Activated CD8-positive, alpha-beta memory T cell treated with anti-CD3 and anti-CD28 coated beads, Interleukin-2, amount 10 ng/mL, durations not matched to agents 7 days and 5 days (primary cell): Measurements from ENCODE around the gene RARS2. TPM values are rescaled to one million over a fixed set of nuclear protein-coding genes. Genes with fewer than 3 reads are reported as not detected.
A peak's percentile ranks its signal among the peaks of the same experiment; 100 is the strongest.
"Not testable (repeated sequence)": the region's sequence is repeated elsewhere in the genome, so short reads cannot be mapped to it uniquely, and the experiment has no call there.

ENCODE experiments used
- ATAC-seq: fragments of 150-1000 bp; cut with Tn5 transposase; one replicate; pipeline ENCODE4 v1.10.0; 2021; ENCODE audit warnings: moderate library complexity
- CTCF ChIA-PET: fragments of 350-600 bp; sonication (Branson Sonifier 250); formaldehyde crosslinking; loops from one replicate; lab custom pipeline; 2021; ENCODE audit warnings: antibody characterized with exemption; lab: Charles Lee
- DNase-seq: peaks from one replicate; pipeline ENCODE4 v3.0.0-alpha.2; 2020
- H3K27ac Mint-ChIP-seq: one replicate; pipeline ENCODE4 v1.8.0; 2021; ENCODE audit warnings: mild to moderate bottlenecking, mixed read lengths
- H3K27me3 Mint-ChIP-seq: one replicate; pipeline ENCODE4 v1.8.0; 2021; ENCODE audit warnings: mixed read lengths
- H3K36me3 Mint-ChIP-seq: one replicate; pipeline ENCODE4 v1.8.0; 2021; ENCODE audit warnings: mild to moderate bottlenecking, mixed read lengths
- H3K4me1 Mint-ChIP-seq: one replicate; pipeline ENCODE4 v1.8.0; 2021; ENCODE audit warnings: mixed read lengths
- H3K4me3 Mint-ChIP-seq: one replicate; pipeline ENCODE4 v1.8.0; 2021; ENCODE audit warnings: mild to moderate bottlenecking, moderate library complexity, mixed read lengths
- H3K9me3 Mint-ChIP-seq: one replicate; pipeline ENCODE4 v1.8.0; 2022; ENCODE audit warnings: low read depth, mixed read lengths
- total RNA-seq, 2 experiments: library from RNA; stranded (reverse); gene quantifications; one replicate each; pipeline ENCODE4 v1.2.3, GENCODE V29; 2021

The RARS2 gene
- 10 to 100 TPM; 22.1 to 22.7 TPM for total RNA-seq

DNA sequence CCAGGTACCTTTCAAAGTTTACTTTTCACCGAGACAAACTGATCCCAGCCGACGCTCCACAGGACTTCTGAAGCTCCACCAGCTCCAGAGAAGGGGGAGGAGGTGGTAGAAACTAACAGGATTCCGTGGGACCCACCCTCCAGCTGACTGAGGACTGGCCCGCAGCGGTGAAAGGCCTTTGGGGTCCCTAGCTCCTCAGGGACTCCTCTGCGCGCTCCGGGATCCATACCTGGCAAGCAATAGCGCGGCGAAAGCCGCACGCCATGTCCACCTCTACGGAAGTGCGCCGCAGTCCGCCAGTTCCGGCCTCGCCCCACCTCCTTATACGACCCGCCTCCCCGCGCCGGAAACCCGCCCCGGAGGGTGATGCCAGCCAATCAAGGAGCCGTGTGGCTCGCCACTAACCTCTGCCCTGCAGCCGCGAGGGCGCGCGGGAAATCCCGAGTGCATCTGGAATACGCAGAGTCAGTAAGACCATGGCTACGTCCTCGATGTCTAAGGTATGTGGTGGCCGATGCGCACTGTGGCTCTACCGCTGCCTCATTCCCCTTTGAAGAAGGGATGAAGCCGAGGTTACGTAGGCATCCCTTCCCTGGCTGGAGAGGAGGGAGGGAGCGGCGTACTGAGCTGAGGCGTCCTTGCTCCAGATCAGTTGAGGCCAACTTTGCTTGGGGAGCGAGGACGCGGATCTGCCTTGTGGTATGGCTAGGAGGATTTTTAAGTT is at the start of gene RARS2, which contains the start of gene ORC3:
RARS2 (minus strand) TSS at position 295 of the 724 bp plus-strand sequence; CDS start at position 265, 30 bp downstream.
ORC3 (plus strand) TSS at position 443 of the 724 bp plus-strand sequence; CDS start at position 477, 34 bp downstream.
- DNase-seq (peak; percentile 97), ATAC-seq (peak; percentile 99)
- Mint-ChIP-seq H3K36me3 (peaks cover 20% of the 10 kb centered on the region), H3K4me3 (peak within 1 kb of the TSS; percentile 89), H3K27ac (peak within 1 kb of the TSS; percentile 86), H3K27me3 (no peaks in the 10 kb centered on the region), H3K9me3 (peaks cover 2% of the 10 kb centered on the region), H3K4me1 (peaks cover 42% of the 10 kb centered on the region)
- CTCF ChIA-PET = interaction anchor here (1.0 kb wide), 1 partner anchor 46 kb away, joined by 3 read pairs; no protein-coding TSS in a partner anchor

GRCh38 chr6:87639373-87639772 is 49.6 kb upstream of the RARS2 start:
- ATAC-seq (no peak), DNase-seq (no peak)
- no peak overlapping the region for H3K4me3 Mint-ChIP-seq
- H3K27me3 Mint-ChIP-seq = no peaks in the 10 kb centered on the region
- H3K9me3 Mint-ChIP-seq = no peaks in the 10 kb centered on the region
- CTCF ChIA-PET = no interaction called here
- no peak overlapping the region for H3K27ac Mint-ChIP-seq
- peaks cover 6% of the 10 kb centered on the region for H3K4me1 Mint-ChIP-seq
- H3K36me3 Mint-ChIP-seq = peaks cover 31% of the 10 kb centered on the region

DNA sequence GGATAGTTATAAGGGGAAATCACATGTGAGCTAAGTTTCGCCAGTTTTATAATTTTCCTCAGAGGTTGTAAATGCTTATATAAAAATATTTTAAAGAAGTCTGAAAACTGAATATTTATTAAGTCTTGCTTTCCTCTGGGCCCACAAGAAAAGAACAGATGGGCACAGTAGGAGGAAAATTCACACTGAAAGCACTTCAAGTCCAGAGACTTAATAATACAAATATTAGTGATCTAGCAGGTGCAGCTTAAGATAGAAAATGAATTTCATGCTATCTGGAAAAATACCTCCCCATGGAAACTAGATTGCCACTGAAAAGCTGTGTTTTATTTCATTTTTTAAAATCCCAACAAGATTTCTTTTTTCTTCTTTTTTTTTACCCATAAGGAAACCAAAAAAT is 47.3 kb upstream of the RARS2 start:
- Mint-ChIP-seq H3K27ac (no peak overlapping the region), H3K36me3 (peaks cover 41% of the 10 kb centered on the region), H3K4me1 (peaks cover 11% of the 10 kb centered on the region), H3K9me3 (no peaks in the 10 kb centered on the region), H3K4me3 (no peak overlapping the region), H3K27me3 (no peaks in the 10 kb centered on the region)
- DNase-seq = no peak
- CTCF ChIA-PET = interaction anchor here (1.4 kb wide), 1 partner anchor 8 kb away, joined by 4 read pairs; no protein-coding TSS in a partner anchor
- no peak for ATAC-seq

- ATAC-seq (no peak), DNase-seq (no peak)
- H3K9me3 Mint-ChIP-seq = no peaks in the 10 kb centered on the region
- CTCF ChIA-PET = interaction anchor here (1.4 kb wide), 1 partner anchor 9 kb away, joined by 4 read pairs; no protein-coding TSS in a partner anchor
- no peak overlapping the region for H3K4me3 Mint-ChIP-seq
- no peaks in the 10 kb centered on the region for H3K27me3 Mint-ChIP-seq
- H3K36me3 Mint-ChIP-seq = peaks cover 41% of the 10 kb centered on the region
- no peak overlapping the region for H3K27ac Mint-ChIP-seq
- H3K4me1 Mint-ChIP-seq = peaks cover 9% of the 10 kb centered on the region
Observed at GRCh38 chr6:87636315-87636714, 46.5 kb upstream of the RARS2 start.

- no peak overlapping the region for H3K27ac Mint-ChIP-seq
- DNase-seq (no peak), ATAC-seq (no peak)
- peaks cover 4% of the 10 kb centered on the region for H3K4me1 Mint-ChIP-seq
- H3K27me3 Mint-ChIP-seq = no peaks in the 10 kb centered on the region
- CTCF ChIA-PET = no interaction called here
- H3K4me3 Mint-ChIP-seq = no peak overlapping the region
- H3K9me3 Mint-ChIP-seq = no peaks in the 10 kb centered on the region
- H3K36me3 Mint-ChIP-seq = peaks cover 43% of the 10 kb centered on the region
Observed at GRCh38 chr6:87633851-87634250, 44.1 kb upstream of the RARS2 start.

GRCh38 chr6:87630746-87631145 is 41.0 kb upstream of the RARS2 start:
- Mint-ChIP-seq H3K4me3 (no peak overlapping the region), H3K27ac (no peak overlapping the region), H3K4me1 (peaks cover 4% of the 10 kb centered on the region), H3K27me3 (no peaks in the 10 kb centered on the region), H3K36me3 (peaks cover 30% of the 10 kb centered on the region), H3K9me3 (no peaks in the 10 kb centered on the region)
- no peak for DNase-seq
- CTCF ChIA-PET = interaction anchor here (1.6 kb wide), 1 partner anchor 10 kb away, joined by 3 read pairs; no protein-coding TSS in a partner anchor
- no peak for ATAC-seq

GRCh38 chr6:87628881-87629280 is 39.1 kb upstream of the RARS2 start:
- Mint-ChIP-seq H3K4me3 (no peak overlapping the region), H3K4me1 (peaks cover 4% of the 10 kb centered on the region), H3K36me3 (peaks cover 34% of the 10 kb centered on the region), H3K9me3 (no peaks in the 10 kb centered on the region), H3K27me3 (no peaks in the 10 kb centered on the region), H3K27ac (no peak overlapping the region)
- DNase-seq = no peak
- CTCF ChIA-PET = no interaction called here
- ATAC-seq = no peak

DNA sequence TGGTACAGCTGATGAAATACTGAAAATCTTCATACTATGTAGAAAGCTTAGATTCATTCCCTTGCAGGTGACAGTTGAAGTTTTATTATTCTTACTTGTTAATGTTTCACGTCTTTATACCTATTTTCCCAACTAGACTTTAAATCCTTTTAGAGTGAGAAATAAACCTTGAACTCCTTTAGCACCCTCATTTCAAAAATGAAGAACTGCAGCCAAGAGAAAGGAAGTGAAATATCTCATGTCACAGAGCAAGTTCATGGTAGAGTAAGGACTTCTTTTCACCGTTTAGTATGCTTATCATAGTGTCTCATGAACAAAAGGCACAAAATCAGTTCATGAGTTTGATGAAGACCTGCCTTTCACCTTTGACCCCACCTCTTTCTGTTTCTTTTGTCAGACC is 38.6 kb upstream of the RARS2 start:
- Mint-ChIP-seq H3K27me3 (no peaks in the 10 kb centered on the region), H3K9me3 (no peaks in the 10 kb centered on the region), H3K36me3 (peaks cover 35% of the 10 kb centered on the region), H3K4me1 (peaks cover 4% of the 10 kb centered on the region), H3K27ac (no peak overlapping the region), H3K4me3 (no peak overlapping the region)
- no peak for ATAC-seq
- no peak for DNase-seq
- CTCF ChIA-PET = interaction anchor here (1.4 kb wide), 1 partner anchor 12 kb away, joined by 4 read pairs; no protein-coding TSS in a partner anchor

GRCh38 chr6:87623248-87623647 is 33.5 kb upstream of the RARS2 start:
- no peak for ATAC-seq
- H3K9me3 Mint-ChIP-seq = no peaks in the 10 kb centered on the region
- peaks cover 36% of the 10 kb centered on the region for H3K36me3 Mint-ChIP-seq
- CTCF ChIA-PET = no interaction called here
- H3K4me3 Mint-ChIP-seq = no peak overlapping the region
- H3K27ac Mint-ChIP-seq = no peak overlapping the region
- no peaks in the 10 kb centered on the region for H3K27me3 Mint-ChIP-seq
- no peak for DNase-seq
- peaks cover 10% of the 10 kb centered on the region for H3K4me1 Mint-ChIP-seq

DNA sequence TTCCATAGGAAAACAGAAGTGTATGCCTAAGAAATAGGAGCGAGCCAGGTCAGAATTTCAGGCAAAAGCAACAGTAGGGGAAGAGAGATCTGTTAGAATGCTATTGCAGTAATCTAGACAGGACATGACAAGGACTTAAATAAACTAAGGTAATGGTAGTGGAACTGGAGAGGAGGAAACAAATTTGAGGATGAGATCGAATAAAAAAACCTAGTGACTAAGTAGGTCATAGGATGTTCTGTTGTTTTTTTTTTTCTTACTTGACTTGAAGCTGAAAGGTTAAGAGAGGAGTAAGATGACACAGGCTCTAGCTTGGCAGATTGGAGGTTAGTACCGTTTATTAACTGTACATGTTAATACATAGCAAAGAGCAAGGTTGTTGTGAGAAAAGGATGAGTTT is 28.7 kb upstream of the RARS2 start:
- Mint-ChIP-seq H3K36me3 (peaks cover 39% of the 10 kb centered on the region), H3K27ac (no peak overlapping the region), H3K9me3 (no peaks in the 10 kb centered on the region), H3K27me3 (no peaks in the 10 kb centered on the region), H3K4me3 (no peak overlapping the region), H3K4me1 (peaks cover 10% of the 10 kb centered on the region)
- CTCF ChIA-PET = no interaction called here
- no peak for ATAC-seq
- no peak for DNase-seq

DNA sequence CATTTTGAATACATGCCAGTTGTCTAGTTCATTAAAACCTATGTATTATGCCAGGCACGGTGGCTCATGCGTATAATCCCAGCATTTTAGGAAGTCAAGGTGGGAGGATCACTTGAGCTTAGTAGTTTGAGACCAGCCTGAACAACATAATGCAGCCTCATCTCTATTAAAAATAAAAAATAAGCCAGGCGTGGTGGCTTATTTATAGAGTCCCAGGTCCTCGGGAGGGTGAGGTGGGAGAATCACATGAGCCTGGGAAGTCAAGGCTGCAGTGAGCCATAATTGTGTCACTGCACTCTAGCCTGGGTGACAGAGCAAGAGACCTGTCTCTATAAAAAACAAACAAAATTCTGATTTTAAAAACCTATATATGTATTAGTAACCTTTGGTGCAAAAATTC is 27.6 kb upstream of the RARS2 start:
- ATAC-seq = no peak
- H3K4me3 Mint-ChIP-seq = no peak overlapping the region
- H3K27me3 Mint-ChIP-seq = no peaks in the 10 kb centered on the region
- peaks cover 46% of the 10 kb centered on the region for H3K36me3 Mint-ChIP-seq
- DNase-seq = no peak
- peaks cover 7% of the 10 kb centered on the region for H3K4me1 Mint-ChIP-seq
- no peaks in the 10 kb centered on the region for H3K9me3 Mint-ChIP-seq
- CTCF ChIA-PET = no interaction called here
- H3K27ac Mint-ChIP-seq = no peak overlapping the region

DNA sequence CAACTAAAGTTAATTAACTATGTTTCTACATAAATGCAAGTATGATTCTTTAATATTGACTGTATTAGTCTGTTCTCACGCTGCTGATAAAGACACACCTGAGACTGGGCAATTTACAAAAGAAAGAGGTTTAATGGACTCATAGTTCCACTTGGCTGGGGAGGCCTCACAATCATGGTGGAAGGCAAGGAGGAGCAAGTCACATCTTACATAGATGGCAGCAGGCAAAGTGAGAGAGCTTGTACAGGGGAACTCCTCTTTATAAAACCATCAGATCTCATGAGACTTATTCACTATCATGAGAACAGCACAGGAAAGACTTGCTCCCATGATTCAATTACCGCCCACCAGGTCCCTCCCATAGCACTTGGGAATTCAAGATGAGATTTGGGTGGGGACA is 23.2 kb upstream of the RARS2 start:
- H3K4me1 Mint-ChIP-seq, H3K27me3 Mint-ChIP-seq, H3K4me3 Mint-ChIP-seq, H3K27ac Mint-ChIP-seq, DNase-seq, CTCF ChIA-PET, H3K9me3 Mint-ChIP-seq, ATAC-seq: not testable (repeated sequence)
- H3K36me3 Mint-ChIP-seq = peaks cover 36% of the 10 kb centered on the region

DNA sequence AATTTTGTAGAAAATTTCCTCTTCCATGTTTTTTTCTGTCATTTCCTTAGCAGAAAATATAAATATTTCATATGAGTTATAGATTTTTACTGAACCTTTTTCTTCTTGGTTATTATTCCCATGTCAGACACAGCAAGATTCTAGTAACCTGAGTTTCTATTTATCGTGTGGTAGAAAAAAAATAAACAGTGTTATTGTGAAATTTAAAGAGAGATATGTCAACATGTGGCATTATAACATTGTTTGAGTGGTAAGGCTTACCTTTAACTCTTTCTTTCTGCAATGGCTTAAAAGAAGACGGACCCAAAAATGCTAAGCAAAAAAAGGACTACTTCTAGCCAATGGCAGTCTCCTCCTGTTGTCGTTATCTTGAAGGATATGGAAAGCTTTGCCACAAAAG is 19.0 kb upstream of the RARS2 start:
- CTCF ChIA-PET = no interaction called here
- H3K27me3 Mint-ChIP-seq = no peaks in the 10 kb centered on the region
- no peak for ATAC-seq

GRCh38 chr6:87606199-87606598 is 16.4 kb upstream of the RARS2 start:
- Mint-ChIP-seq H3K4me3 (no peak overlapping the region), H3K27ac (no peak overlapping the region), H3K4me1 (no peaks in the 10 kb centered on the region), H3K36me3 (peaks cover 12% of the 10 kb centered on the region), H3K27me3 (no peaks in the 10 kb centered on the region), H3K9me3 (no peaks in the 10 kb centered on the region)
- DNase-seq (no peak), ATAC-seq (no peak)
- CTCF ChIA-PET = interaction anchor here (0.8 kb wide), 1 partner anchor 51 kb away, joined by 4 read pairs; no protein-coding TSS in a partner anchor

More for the DNA sequence above, 19.0 kb upstream of the RARS2 start:
- no peak for DNase-seq
- no peak overlapping the region for H3K4me3 Mint-ChIP-seq
- no peaks in the 10 kb centered on the region for H3K9me3 Mint-ChIP-seq
- H3K36me3 Mint-ChIP-seq = peaks cover 26% of the 10 kb centered on the region
- H3K4me1 Mint-ChIP-seq = no peaks in the 10 kb centered on the region
- no peak overlapping the region for H3K27ac Mint-ChIP-seq
